GM19372 (cell line): ENCODE results near the gene SERAC1.
"Not testable (repeated sequence)": the region's sequence is repeated elsewhere in the genome, so short reads cannot be mapped to it uniquely, and the experiment has no call there.

Experiments
- ATAC-seq: cut with Tn5 transposase; IDR thresholded peaks from one replicate; pipeline ENCODE4 v1.9.1; 2021; ENCODE audit warnings: mild to moderate bottlenecking, low read depth, moderate library complexity; ENCODE audit not compliant: unreplicated experiment

The SERAC1 gene

GRCh38 chr6:158168040-158168289, at the start of gene SERAC1:
Gene SERAC1 (minus strand): TSS chr6:158168262. CDS start chr6:158158363, 9,899 bp downstream.
- ATAC-seq, result peak; percentile 48

- peak; percentile 98 for ATAC-seq
Measured at GRCh38 chr6:158213925-158214674, 46.0 kb upstream of the SERAC1 start.

GRCh38 chr6:158211273-158212055, 43.4 kb upstream of the SERAC1 start:
- ATAC-seq, result no peak

GRCh38 chr6:158209582-158210333, 41.7 kb upstream of the SERAC1 start:
- not testable (repeated sequence) for ATAC-seq

- not testable (repeated sequence) for ATAC-seq
Measured at GRCh38 chr6:158208226-158209030, 40.4 kb upstream of the SERAC1 start.

GRCh38 chr6:158207422-158207788, 39.3 kb upstream of the SERAC1 start:
- ATAC-seq, result peak; percentile 91

- no peak for ATAC-seq
Measured at GRCh38 chr6:158206740-158207421, 38.8 kb upstream of the SERAC1 start.

- no peak for ATAC-seq
Measured at GRCh38 chr6:158205169-158205944, 37.3 kb upstream of the SERAC1 start.

GRCh38 chr6:158198461-158198860, 30.4 kb upstream of the SERAC1 start:
- no peak for ATAC-seq

- ATAC-seq, result no peak
Measured at GRCh38 chr6:158194487-158195280, 26.6 kb upstream of the SERAC1 start.

- no peak for ATAC-seq
Measured at GRCh38 chr6:158191761-158192160, 23.7 kb upstream of the SERAC1 start.

- ATAC-seq, result no peak
Measured at GRCh38 chr6:158191032-158191431, 23.0 kb upstream of the SERAC1 start.

GRCh38 chr6:158188591-158188990, 20.5 kb upstream of the SERAC1 start:
- ATAC-seq, result no peak

GRCh38 chr6:158185729-158186456, 17.8 kb upstream of the SERAC1 start:
- ATAC-seq, result no peak

- ATAC-seq, result no peak
Measured at GRCh38 chr6:158184608-158185007, 16.5 kb upstream of the SERAC1 start.

GRCh38 chr6:158183174-158183972, 15.3 kb upstream of the SERAC1 start:
- not testable (repeated sequence) for ATAC-seq

GRCh38 chr6:158177712-158178111, 9.7 kb upstream of the SERAC1 start:
- ATAC-seq, result not testable (repeated sequence)
